Mesangial cell (primary cell): ENCODE results near the gene ZSCAN25. TPM values are rescaled to one million over a fixed set of nuclear protein-coding genes. Genes with fewer than 3 reads are reported as not detected.

Experiments
- total RNA-seq: library from RNA; depleted of rRNA; stranded (reverse); fragments of >200 nt; gene quantifications from 2 replicates; pipeline ENCODE4 v1.2.3, GENCODE V29; 2015

ZSCAN25 gene
- total RNA-seq = 7.3 and 8.4 TPM in 2 replicates

DNA sequence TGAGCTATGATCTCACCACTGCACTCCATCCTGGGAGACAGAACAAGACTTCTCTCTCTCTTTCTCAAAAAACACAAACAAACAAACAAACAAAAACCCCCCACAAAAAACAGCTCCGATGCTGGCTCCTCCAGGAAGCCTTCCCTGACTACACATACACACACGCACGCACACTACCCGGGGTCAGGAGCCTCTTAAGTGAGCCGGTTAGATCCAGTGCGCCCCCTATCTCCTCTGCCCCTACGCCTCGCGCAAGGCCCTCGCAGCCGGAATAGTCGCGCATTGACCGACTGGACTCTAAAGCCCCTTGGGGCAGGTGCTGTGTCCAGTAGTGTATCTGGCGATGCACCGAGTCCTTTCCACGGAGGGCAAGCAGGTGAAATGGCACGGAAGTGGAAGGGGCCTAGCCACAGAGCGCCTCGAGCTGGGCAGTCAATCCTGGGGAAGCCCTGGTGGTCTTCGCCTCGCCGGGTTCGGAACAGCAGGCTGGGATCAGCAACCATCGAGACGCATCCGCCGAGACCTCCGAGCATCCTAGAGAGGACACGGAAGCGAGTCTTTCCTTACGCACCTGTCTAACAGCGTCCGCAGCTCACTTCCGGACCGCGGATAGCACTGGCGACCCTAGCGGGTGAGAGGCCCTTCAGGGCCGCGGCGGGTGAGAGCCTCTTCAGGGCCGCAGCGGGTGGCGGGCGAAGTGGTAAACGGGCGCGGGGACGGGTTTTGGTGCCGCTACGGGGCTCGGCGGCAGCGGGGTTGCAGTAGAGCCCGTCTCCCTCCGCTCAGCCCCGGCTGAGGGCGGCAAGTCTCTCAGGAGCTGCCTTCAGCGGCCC lies at the start of gene ZSCAN25:
Gene ZSCAN25 (plus strand): TSS at position 588 of the 833 bp plus-strand sequence. CDS start 2,661 bp downstream, outside the sequence.

DNA sequence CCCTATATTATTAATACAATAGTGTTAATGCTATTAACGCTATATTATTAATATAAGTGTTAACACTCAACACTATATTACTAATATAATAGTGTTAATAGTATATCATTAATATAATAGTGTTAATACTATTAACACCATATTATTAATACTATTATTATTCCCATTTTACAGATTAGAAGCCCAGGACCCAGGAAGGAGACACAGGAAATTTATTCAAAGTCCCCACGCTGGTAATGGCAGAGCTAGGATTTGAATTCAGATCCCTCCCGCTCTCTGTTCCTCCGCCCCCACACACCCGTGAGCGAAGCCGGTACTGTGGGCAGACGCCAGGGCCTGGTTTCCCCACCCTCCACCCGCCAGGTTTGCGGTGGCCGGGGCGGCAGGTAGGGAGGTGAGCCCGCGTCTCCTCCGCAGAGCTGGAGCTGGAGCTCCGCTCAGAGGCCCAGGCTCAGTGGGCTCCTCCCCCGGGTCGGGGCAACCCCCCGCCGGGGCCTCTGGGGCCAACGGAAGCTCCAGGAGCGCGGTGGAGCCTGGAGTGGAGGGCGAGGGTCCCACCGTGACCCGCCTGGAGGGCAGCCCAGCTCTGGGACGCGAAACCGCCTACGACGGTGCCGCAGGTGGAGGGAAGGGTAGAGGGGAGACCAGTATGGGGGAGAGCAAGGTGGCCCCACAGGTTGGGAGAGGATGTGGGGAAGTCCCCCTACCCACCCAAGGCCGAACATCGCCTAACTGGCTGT lies 18.8 kb upstream of the ZSCAN25 start, which contains the start of gene TMEM225B:
Gene TMEM225B (plus strand): TSS at position 506 of the 740 bp plus-strand sequence. CDS start 6,122 bp downstream, outside the sequence.

DNA sequence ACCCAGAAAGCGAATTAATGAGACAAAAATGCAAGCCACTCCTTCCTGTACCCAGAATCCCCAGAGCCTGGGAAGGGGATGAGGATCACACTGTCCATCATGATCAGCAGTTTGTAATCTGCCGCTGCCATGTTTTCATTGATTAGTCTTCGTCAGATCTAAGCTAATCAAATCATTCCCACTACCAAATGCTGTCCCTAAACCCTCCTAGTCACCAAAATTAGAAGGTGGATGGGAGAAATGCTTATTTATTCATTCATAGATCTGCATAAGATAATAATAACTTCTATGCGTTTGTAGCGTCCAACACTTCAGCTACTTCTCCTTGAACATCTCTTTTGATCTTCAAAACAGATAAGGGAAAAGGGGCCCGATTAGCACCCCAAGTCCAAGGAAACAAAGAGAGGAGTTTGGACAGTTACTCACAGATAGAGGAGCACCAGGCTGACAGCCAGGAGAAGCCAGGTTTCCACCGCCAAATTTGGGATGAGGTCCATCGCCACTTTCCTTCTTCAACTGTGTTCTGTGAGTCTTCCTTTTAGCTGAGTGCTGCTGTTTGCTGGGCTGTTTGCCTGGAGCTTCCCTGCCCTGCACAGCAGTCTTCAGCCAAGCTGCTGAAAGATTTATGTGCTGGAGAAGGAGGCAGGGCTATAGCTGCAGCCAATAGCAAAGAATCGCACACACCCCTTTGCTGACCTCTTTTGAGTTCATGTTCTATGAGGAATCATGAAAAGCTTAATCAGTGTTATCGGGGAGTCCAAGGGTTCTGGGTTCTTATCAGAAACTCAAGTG lies 62.9 kb downstream of the ZSCAN25 start, which contains the start of gene CYP3A5:
Gene CYP3A5 (minus strand): TSS at position 597 of the 792 bp plus-strand sequence. CDS start 100 bp downstream, at position 497.

Other genes starting within 250 kb of the ZSCAN25 start
- gene ARPC1B, start 242.2 kb upstream of the ZSCAN25 start, total RNA-seq = 348 and 395 TPM in 2 replicates
- 23.5 and 58.7 TPM in 2 replicates for gene PDAP1, start 208.3 kb upstream of the ZSCAN25 start, total RNA-seq
- 65.4 and 79.7 TPM in 2 replicates for gene BUD31, start 208.0 kb upstream of the ZSCAN25 start, total RNA-seq
- gene PTCD1, start 178.1 kb upstream of the ZSCAN25 start, total RNA-seq = 6.2 and 9.5 TPM in 2 replicates
- gene CPSF4, start 178.0 kb upstream of the ZSCAN25 start, total RNA-seq = 23.1 and 37.5 TPM in 2 replicates
- gene ATP5MF, start 150.8 kb upstream of the ZSCAN25 start, total RNA-seq = 1,186 and 1,721 TPM in 2 replicates
- 3.1 and 7.5 TPM in 2 replicates for gene ZNF789, start 144.1 kb upstream of the ZSCAN25 start, total RNA-seq
- 7.7 and 10.8 TPM in 2 replicates for gene ZNF394, start 116.7 kb upstream of the ZSCAN25 start, total RNA-seq
- gene ZKSCAN5, start 112.3 kb upstream of the ZSCAN25 start, total RNA-seq = 5.4 and 6.8 TPM in 2 replicates
- 2.6 and 3.9 TPM in 2 replicates for gene FAM200A, start 64.8 kb upstream of the ZSCAN25 start, total RNA-seq
- 48.9 and 53.7 TPM in 2 replicates for gene ZNF655, start 58.3 kb upstream of the ZSCAN25 start, total RNA-seq
- gene TMEM225B, start 18.7 kb upstream of the ZSCAN25 start, total RNA-seq = 0.51 and 0.65 TPM in 2 replicates
- gene CYP3A5, start 63.0 kb downstream of the ZSCAN25 start, total RNA-seq = 0.16 and 3.4 TPM in 2 replicates
- not detected in 2 replicates for gene CYP3A7, start 118.2 kb downstream of the ZSCAN25 start, total RNA-seq
- under 0.01 TPM in 1 of 2 replicates, not detected in the other for gene CYP3A4, start 167.2 kb downstream of the ZSCAN25 start, total RNA-seq
- not detected in 2 replicates for gene CYP3A43, start 211.1 kb downstream of the ZSCAN25 start, total RNA-seq